Skin of body (tissue), 2 donors: ENCODE results near the gene GSS. TPM values are rescaled to one million over a fixed set of nuclear protein-coding genes. Genes with fewer than 3 reads are reported as not detected.

Source experiments
- small RNA-seq: library from RNA; depleted of rRNA; stranded (forward); fragments of <200 nt; gene quantifications from one replicate; pipeline ENCODE3, GENCODE V24; 2014; ENCODE audit warnings: low replicate concordance
- total RNA-seq: library from RNA; depleted of rRNA; stranded (reverse); fragments of >200 nt; gene quantifications from one replicate; pipeline ENCODE4 v1.2.3, GENCODE V29; 2014

GSS gene
- total RNA-seq, 1 donor from 2014 or later = 26.5 TPM

Small RNA genes within 50 kb of the gene (small RNA-seq; reads per million reads assigned to genes)
- gene MIR499A = 0.62 reads per million, percentile 69 among the genes with 10 or more reads in this experiment

Other genes with a start within 250 kb of the GSS start
- gene NCOA6, start 130.2 kb downstream of the GSS start, total RNA-seq = 14.5 TPM
- gene GGT7, start 83.0 kb downstream of the GSS start, total RNA-seq = 7.0 TPM
- gene ACSS2, start 79.2 kb downstream of the GSS start, total RNA-seq = 218 TPM
- gene MYH7B, start 62 bp upstream of the GSS start, total RNA-seq = 3.1 TPM
- 44.6 TPM for gene TRPC4AP, start 137.0 kb upstream of the GSS start, total RNA-seq
- 11.9 TPM for gene EDEM2, start 191.5 kb upstream of the GSS start, total RNA-seq
- gene PROCR, start 216.3 kb upstream of the GSS start, total RNA-seq = 26.7 TPM